Measurements from ENCODE around the gene ARHGAP24.

Gene ARHGAP24

GRCh38 chr4:85474818-85475630 lies at the start of gene ARHGAP24:
Gene ARHGAP24 (plus strand): TSS chr4:85475150.
- no peak for DNase-seq (ENCODE audit: low read depth)

- no peak for DNase-seq (ENCODE audit: low read depth)
These were observed 48.6 kb upstream of the ARHGAP24 start for GRCh38 chr4:85426366-85426765.

- DNase-seq (ENCODE audit: low read depth), result no peak
These were observed 47.8 kb upstream of the ARHGAP24 start for GRCh38 chr4:85427123-85427522.

- no peak for DNase-seq (ENCODE audit: low read depth)
These were observed 44.7 kb upstream of the ARHGAP24 start for GRCh38 chr4:85430226-85430625.

- no peak for DNase-seq (ENCODE audit: low read depth)
These were observed 44.3 kb upstream of the ARHGAP24 start for GRCh38 chr4:85430697-85431096.

GRCh38 chr4:85431156-85431555 lies 43.8 kb upstream of the ARHGAP24 start:
- no peak for DNase-seq (ENCODE audit: low read depth)

- no peak for DNase-seq (ENCODE audit: low read depth)
These were observed 43.0 kb upstream of the ARHGAP24 start for GRCh38 chr4:85431881-85432485.

GRCh38 chr4:85445050-85445639 lies 29.8 kb upstream of the ARHGAP24 start:
- no peak for DNase-seq (ENCODE audit: low read depth)

GRCh38 chr4:85446141-85446861 lies 28.6 kb upstream of the ARHGAP24 start:
- no peak for DNase-seq (ENCODE audit: low read depth)

- no peak for DNase-seq (ENCODE audit: low read depth)
These were observed 25.8 kb upstream of the ARHGAP24 start for GRCh38 chr4:85448906-85449890.

GRCh38 chr4:85452058-85452731 lies 22.8 kb upstream of the ARHGAP24 start:
- no peak for DNase-seq (ENCODE audit: low read depth)

- no peak for DNase-seq (ENCODE audit: low read depth)
These were observed 19.0 kb upstream of the ARHGAP24 start for GRCh38 chr4:85455942-85456341.

GRCh38 chr4:85457752-85458467 lies 17.0 kb upstream of the ARHGAP24 start:
- no peak for DNase-seq (ENCODE audit: low read depth)

GRCh38 chr4:85459736-85460135 lies 15.2 kb upstream of the ARHGAP24 start:
- DNase-seq (ENCODE audit: low read depth), result no peak

- DNase-seq (ENCODE audit: low read depth), result no peak
These were observed 594 bp upstream of the ARHGAP24 start for GRCh38 chr4:85474356-85474755.

- no peak for DNase-seq (ENCODE audit: low read depth)
These were observed 782 bp downstream of the ARHGAP24 start for GRCh38 chr4:85475631-85476233.

- no peak for DNase-seq (ENCODE audit: low read depth)
These were observed 1.4 kb downstream of the ARHGAP24 start for GRCh38 chr4:85476381-85476780.

GRCh38 chr4:85477534-85477933 lies 2.6 kb downstream of the ARHGAP24 start:
- DNase-seq (ENCODE audit: low read depth), result no peak

GRCh38 chr4:85478576-85478975 lies 3.6 kb downstream of the ARHGAP24 start:
- no peak for DNase-seq (ENCODE audit: low read depth)

Data from stimulated activated CD8-positive, alpha-beta memory T cell treated with anti-CD3 and anti-CD28 coated beads, Interleukin-12 subunit alpha, Interleukin-12 subunit beta, amount 100 ng/mL, for 4 hours (primary cell).